Measurements from ENCODE around the gene ZFP69B. TPM values are rescaled to one million over a fixed set of nuclear protein-coding genes. Genes with fewer than 3 reads are reported as not detected.

Gene ZFP69B
- total RNA-seq, 1 experiment from 2014 or later, result 3.7 TPM

GRCh38 chr1:40423951-40424618 is 26.2 kb upstream of the ZFP69B start:
- intact Hi-C loops (cut with micrococcal nuclease; ENCODE audit: unreplicated experiment), result no loop called here
- no peak overlapping the region for H3K4me3 ChIP-seq

DNA sequence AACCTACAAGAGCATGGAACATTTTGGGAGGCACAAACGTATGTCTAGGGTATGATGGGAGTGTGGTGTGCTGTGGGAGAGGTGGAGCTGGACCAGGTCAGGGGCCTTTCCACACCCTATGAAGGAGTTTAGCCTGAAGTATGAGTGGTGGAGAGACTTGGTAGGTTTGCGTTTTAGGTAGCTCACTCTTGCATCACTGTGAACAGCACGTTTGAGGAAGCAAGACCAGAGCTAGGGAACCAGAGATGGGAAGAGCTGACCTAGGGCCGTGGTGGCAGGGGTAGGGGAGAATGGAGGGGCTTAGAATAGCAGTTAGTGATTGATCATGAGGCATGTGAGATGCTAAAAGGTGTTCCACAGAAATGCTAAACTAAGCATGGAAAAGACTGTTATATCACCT is 25.1 kb upstream of the ZFP69B start:
- no peak for DNase-seq
- H3K4me1 ChIP-seq (replicated peaks; ENCODE audit: insufficient read depth), result no peaks in the 10 kb centered on the region
- BruUV-seq (replicated peaks), result no TSS peak
- H3K79me2 ChIP-seq (ENCODE audit: low read depth), result no peaks in the 10 kb centered on the region
- intact Hi-C loops (cut with micrococcal nuclease; ENCODE audit: unreplicated experiment), result no loop called here
- H3F3A ChIP-seq (ENCODE audit: insufficient read depth, low read depth), result no peaks in the 10 kb centered on the region
- no peaks in the 10 kb centered on the region for H4K20me1 ChIP-seq (ENCODE audit: insufficient read depth)
- no peaks in the 10 kb centered on the region; the same call in 1 of the 2 replicates for H3K36me3 ChIP-seq (ENCODE audit: low read depth)
- no peak overlapping the region for H3K4me2 ChIP-seq
- H3K27me3 ChIP-seq (ENCODE audit: insufficient read depth, low read depth), result no peaks in the 10 kb centered on the region
- ChIA-PET POLR2A (ENCODE audit: unreplicated experiment) (interaction anchor here (0.6 to 0.7 kb wide), 3 partner anchors 564 to 767 kb away, joined by 3 to 6 read pairs (median 3); no protein-coding TSS in a partner anchor), CTCF (interaction anchor here (0.6 kb wide), 1 partner anchor 15 kb away, joined by 3 read pairs; no protein-coding TSS in a partner anchor)
- H3K27ac ChIP-seq, result no peak overlapping the region
- no peak overlapping the region for H2AFZ ChIP-seq
- H3K4me3 ChIP-seq, result no peak overlapping the region
- TF ChIP-seq EZH2 (IDR thresholded peaks at IDR 0.05; ENCODE audit: low read depth) (no peak), CTCF (conservative IDR thresholded peaks at IDR 0.05) (no peak)
- no peaks in the 10 kb centered on the region for H3K9me3 ChIP-seq (ENCODE audit: insufficient read depth, low read depth)
- H3K9me2 ChIP-seq (ENCODE audit: insufficient read depth), result no peaks in the 10 kb centered on the region

More at GRCh38 chr1:40423951-40424618, 26.2 kb upstream of the ZFP69B start:
- Histone ChIP-seq H2AFZ (no peak overlapping the region), H3F3A (ENCODE audit: insufficient read depth, low read depth) (no peaks in the 10 kb centered on the region), H3K27ac (no peak overlapping the region), H3K36me3 (ENCODE audit: low read depth) (no peaks in the 10 kb centered on the region; the same call in 1 of the 2 replicates), H4K20me1 (ENCODE audit: insufficient read depth) (no peaks in the 10 kb centered on the region), H3K4me2 (no peak overlapping the region), H3K27me3 (ENCODE audit: insufficient read depth, low read depth) (no peaks in the 10 kb centered on the region), H3K9me2 (ENCODE audit: insufficient read depth) (no peaks in the 10 kb centered on the region), H3K79me2 (ENCODE audit: low read depth) (no peaks in the 10 kb centered on the region), H3K9me3 (ENCODE audit: insufficient read depth, low read depth) (no peaks in the 10 kb centered on the region), H3K4me1 (replicated peaks; ENCODE audit: insufficient read depth) (no peaks in the 10 kb centered on the region)
- no peak for TF ChIP-seq EZH2 (IDR thresholded peaks at IDR 0.05; ENCODE audit: low read depth)
- no peak for TF ChIP-seq CTCF (conservative IDR thresholded peaks at IDR 0.05)
- ChIA-PET POLR2A (ENCODE audit: unreplicated experiment) (interaction anchor here (0.6 kb wide), 1 partner anchor 109 kb away, joined by 3 read pairs; no protein-coding TSS in a partner anchor), CTCF (no interaction called here)
- no TSS peak for BruUV-seq (replicated peaks)
- no peak for DNase-seq

GRCh38 chr1:40431385-40431784 is 18.9 kb upstream of the ZFP69B start:
- Histone ChIP-seq H3K79me2 (ENCODE audit: low read depth) (no peaks in the 10 kb centered on the region), H3K9me3 (ENCODE audit: insufficient read depth, low read depth) (no peaks in the 10 kb centered on the region; the same call in 1 of the 2 replicates), H3K4me2 (no peak overlapping the region), H3K4me3 (no peak overlapping the region), H4K20me1 (ENCODE audit: insufficient read depth) (no peaks in the 10 kb centered on the region), H3K27me3 (ENCODE audit: insufficient read depth, low read depth) (no peaks in the 10 kb centered on the region), H3K27ac (no peak overlapping the region), H2AFZ (no peak overlapping the region), H3K9me2 (ENCODE audit: insufficient read depth) (no peaks in the 10 kb centered on the region), H3F3A (ENCODE audit: insufficient read depth, low read depth) (no peaks in the 10 kb centered on the region), H3K4me1 (replicated peaks; ENCODE audit: insufficient read depth) (no peaks in the 10 kb centered on the region), H3K36me3 (ENCODE audit: low read depth) (no peaks in the 10 kb centered on the region)
- no peak for DNase-seq
- ChIA-PET CTCF (interaction anchor here (0.6 kb wide), 1 partner anchor 334 kb away, joined by 4 read pairs; no protein-coding TSS in a partner anchor), POLR2A (ENCODE audit: unreplicated experiment) (no interaction called here)
- no TSS peak for BruUV-seq (replicated peaks)
- TF ChIP-seq CTCF (conservative IDR thresholded peaks at IDR 0.05) (no peak), EZH2 (IDR thresholded peaks at IDR 0.05; ENCODE audit: low read depth) (no peak)
- intact Hi-C loops (cut with micrococcal nuclease; ENCODE audit: unreplicated experiment), result no loop called here

All from PC-9 (cell line).